HG03108 (cell line): ENCODE results near the gene ALDH1A3.

Experiments
- ATAC-seq: cut with Tn5 transposase; IDR thresholded peaks from one replicate; pipeline ENCODE4 v1.9.1; 2021; ENCODE audit warnings: moderate library complexity; ENCODE audit not compliant: unreplicated experiment

ALDH1A3 gene

GRCh38 chr15:100900795-100901169 lies 21.2 kb downstream of the ALDH1A3 start:
- no peak for ATAC-seq

- no peak for ATAC-seq
Measured at GRCh38 chr15:100901296-100901695, 21.7 kb downstream of the ALDH1A3 start.

GRCh38 chr15:100901702-100902435 lies 22.2 kb downstream of the ALDH1A3 start:
- no peak for ATAC-seq

DNA sequence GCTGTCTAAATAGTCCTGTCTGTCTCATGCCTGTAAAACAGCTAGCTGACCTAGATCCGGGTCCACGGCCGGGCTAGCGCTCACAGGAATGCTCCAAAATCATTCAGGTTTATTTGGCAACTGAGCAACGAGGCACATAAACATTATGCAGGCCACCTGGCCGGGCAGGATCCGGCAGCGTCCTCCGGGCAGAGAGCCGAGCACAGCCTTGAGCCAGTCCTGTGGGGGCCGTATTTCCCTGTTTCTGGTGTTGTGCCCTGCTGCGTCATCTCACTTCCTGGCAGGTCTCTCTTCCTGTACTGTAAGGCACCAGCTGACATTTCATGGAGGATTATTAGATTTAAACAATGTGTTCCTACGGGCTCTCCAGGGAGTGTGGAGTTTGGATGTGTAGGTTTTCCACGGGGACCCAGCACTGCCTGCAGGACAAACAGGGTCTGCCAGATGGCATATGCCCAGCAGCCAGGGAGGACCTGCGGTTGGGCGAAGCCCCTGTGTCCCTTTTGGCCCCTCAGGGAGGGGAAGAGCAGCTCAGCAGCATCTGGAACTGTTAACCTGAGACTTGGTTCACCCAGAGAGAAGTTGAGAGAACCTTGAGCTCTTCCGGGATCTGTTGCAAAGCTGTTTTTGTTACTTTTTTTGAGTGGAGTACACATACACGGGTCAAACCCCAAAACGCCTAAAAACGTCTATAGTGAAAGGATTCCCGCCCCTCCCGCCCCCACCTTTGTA lies 23.0 kb downstream of the ALDH1A3 start:
- no peak for ATAC-seq

GRCh38 chr15:100903168-100903554 lies 23.5 kb downstream of the ALDH1A3 start:
- no peak for ATAC-seq

DNA sequence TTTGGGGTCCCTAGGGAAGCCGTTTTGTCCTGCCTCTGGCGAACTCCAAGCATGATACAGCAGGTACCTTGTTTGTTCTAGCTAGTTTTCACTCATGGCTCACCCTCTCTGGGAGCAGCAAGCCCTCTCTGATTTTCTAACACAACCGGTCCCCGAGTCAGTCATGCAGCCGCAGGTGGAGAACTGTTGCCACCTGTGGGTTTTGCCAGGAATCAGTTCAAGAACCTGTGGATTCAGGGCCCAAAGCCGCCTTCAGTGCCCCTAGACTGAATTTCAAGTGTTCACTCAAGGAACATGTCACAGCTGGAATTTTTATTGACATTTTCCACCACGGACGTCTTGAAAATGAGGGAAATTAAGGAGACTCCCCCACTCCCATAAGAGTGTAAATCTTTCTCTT lies 26.2 kb downstream of the ALDH1A3 start:
- no peak for ATAC-seq

DNA sequence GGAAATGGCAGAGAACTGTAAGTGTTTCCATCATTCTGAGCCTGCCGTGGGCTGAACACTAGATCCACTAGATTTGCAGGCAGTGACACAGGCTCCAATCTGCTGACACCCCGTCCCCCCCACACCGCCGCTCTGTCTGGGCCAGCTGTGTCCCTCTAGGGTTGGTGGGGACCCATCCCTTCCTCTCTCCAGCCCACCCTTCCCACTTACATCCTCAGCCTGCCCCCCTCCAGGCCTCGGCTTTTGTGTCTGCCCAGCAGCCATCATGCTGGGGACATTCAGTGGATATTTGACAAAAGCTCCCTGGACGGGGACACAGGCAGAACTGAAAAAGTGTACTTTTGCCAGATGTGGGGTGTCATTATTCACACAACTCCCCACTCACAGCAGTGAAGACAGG lies 28.8 kb downstream of the ALDH1A3 start:
- ATAC-seq = no peak

DNA sequence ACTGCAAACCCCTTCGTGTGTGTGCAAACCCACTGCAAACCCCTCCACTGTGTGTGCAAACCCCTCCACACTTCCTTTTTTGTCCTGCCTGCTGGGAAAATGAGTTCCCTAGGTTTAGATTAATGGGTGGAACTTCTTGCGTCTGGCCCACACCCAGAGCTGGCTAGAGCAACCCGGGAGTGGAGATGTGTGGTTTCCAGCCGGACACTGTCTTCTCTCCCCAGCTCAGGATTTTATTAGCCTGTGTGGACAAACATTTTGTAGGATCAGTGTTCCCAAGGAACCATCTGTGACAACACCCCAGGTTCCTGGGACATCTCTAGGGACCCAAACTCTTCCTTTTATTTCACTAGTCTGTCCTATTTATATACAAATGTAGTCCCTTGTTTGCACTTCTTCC lies 29.9 kb downstream of the ALDH1A3 start:
- ATAC-seq = no peak

GRCh38 chr15:100909989-100910955 lies 30.6 kb downstream of the ALDH1A3 start:
- ATAC-seq = no peak

- no peak for ATAC-seq
Measured at GRCh38 chr15:100911086-100911485, 31.5 kb downstream of the ALDH1A3 start.

- no peak for ATAC-seq
Measured at GRCh38 chr15:100913961-100914360, 34.3 kb downstream of the ALDH1A3 start.

GRCh38 chr15:100914876-100915275 lies 35.2 kb downstream of the ALDH1A3 start:
- ATAC-seq = no peak

DNA sequence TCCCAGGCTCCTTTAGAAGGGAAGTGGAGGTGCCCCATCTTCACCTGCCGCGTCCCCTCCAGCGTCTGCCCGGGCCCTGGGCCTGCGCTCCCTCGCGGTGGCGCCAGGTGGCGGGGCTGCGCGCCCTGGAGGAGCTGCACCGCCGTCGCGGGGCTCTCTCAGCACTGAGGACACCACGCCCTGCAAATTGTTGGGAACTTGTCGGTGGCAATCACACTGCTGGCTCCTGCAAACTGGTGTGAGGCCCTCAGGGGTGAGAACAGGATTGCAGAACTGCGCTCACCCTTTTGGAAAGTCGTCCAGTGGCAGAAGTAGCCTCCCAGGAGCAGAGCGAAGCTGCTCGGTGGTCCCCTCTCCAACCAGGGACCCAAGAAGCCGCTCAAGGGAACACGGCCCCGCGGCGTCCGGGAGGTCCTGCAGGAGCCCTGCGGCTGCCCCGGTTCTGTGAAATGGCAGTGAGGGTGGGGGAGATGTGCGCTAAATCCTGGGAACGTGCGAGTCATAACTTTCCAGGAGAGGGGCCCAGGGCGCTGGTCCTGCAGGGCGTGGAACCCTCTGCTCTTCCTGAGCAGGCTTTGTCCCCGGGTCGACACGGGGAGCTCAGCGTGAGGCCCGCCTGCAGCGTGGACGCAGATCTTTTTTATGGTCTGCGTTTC lies 38.5 kb downstream of the ALDH1A3 start:
- ATAC-seq = peak; percentile 54

DNA sequence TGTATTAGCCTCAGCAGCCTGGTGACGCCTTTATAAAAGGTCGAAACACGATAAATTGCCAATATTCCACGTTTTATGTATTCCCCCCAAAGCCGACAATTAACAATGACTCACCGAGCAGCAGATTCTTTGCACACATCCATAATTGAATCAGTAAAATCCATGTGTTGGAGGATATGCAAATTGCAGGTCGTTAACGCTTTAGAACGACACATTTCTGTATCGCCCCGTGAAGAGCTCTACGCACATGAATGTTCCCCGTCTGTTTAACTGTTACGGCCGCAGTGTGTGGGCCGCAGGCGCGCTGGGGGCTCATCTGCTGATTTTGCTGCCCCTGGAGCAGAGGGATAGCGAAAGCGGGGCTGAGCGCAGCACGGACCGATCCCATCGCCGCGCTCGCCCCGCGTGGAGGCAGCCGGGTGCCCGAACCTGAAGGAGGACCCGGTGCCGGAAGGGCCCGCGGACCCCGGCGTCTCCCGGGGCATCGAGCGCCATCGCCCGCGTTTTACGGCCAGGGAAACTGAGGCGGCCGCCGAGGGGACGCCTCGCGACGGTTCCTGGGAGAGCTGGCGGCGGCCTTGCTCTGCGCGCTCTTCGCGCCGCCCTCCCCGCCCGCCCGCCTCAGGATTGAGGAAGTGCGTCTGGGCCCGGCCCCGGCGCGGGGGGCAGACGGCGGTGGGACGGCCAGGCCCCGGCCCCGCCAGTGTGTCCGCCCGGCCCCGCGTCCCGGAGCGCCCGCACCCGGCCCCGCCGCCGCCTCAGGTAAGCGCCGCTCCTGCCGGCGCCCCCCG lies 39.3 kb downstream of the ALDH1A3 start, which contains the start of gene LRRK1:
Gene LRRK1 (plus strand): TSS at position 668 of the 791 bp plus-strand sequence. CDS start 5,276 bp downstream, outside the sequence.
- peak; percentile 23 for ATAC-seq

- peak; percentile 5 for ATAC-seq
Measured at GRCh38 chr15:100919481-100920405, 40.1 kb downstream of the ALDH1A3 start.

DNA sequence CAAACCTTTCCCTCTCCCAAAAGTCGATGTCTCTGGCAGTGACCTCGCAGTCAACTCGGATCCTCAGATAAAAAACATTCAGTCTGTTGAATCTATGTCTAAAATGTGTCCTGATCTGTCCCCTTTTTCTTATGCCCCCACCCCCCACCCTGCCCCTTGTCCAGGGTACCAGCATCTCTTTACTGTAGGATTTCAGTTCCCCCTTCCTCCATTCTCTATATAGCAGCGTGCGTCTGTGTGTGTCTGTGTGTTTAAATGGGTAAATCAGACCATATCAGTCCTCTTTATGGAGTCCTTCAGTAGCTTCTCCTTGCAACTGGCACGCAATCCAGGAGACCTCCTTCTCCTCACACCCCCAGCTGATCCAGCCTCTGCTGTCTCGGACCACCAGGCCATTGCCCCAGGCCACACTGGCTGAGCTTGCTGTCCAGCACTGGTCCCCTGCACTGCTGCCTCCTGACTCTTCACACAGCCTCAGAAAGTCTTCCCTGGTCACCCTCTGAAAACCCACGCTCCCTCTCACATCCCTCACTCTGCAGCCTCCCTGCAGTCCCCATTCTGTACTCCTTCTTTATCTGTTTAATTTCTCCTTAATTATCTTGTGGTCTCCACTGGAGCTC lies 41.0 kb downstream of the ALDH1A3 start:
- no peak for ATAC-seq

DNA sequence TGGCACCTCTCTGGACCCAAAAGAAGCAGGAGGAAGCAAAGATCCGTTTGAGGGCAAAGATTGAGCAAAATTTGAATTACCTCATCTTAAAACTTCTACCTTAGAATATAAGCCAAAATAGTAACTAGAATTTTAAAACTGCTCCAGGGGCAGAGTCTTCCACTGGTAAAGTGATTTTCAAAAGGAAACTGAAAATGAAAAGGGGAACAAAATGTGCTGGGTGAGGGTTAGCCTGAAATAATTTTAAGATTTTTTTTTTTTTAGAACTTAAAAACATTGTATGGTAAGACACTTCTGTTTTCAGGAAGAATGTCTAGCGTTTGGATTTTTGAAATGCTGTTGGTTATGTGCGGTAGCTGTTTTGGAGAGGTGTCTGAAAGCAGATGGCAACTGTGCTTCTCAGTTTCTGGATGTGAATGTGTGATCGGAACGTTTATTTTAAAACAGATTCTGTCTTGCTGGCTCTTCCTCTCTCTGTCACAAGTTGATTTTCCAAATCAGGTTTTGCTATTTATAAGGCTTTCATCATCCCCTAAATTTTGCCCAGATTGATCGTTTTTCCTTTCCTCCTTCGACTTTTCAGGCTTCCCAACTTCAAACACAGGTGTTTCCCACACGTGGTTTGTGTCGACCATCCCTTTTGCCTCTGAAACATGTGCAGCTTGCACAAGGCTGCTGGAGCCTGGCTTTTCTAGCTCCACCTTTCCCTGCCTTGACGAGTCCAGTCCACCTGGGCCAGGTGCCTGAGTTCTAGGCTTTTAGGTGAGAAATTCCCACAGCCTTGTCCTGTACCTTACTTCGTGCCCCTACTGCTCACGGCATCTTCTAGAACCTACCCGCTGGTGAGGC lies 42.8 kb downstream of the ALDH1A3 start:
- no peak for ATAC-seq
